ENCODE results near the gene STARD6. TPM values are rescaled to one million over a fixed set of nuclear protein-coding genes. Genes with fewer than 3 reads are reported as not detected.
A peak's percentile ranks its signal among the peaks of the same experiment; 100 is the strongest.

The STARD6 gene
- polyA plus RNA-seq, 1 of the 3 experiments (the other 2 are of a cell fraction): not detected

DNA sequence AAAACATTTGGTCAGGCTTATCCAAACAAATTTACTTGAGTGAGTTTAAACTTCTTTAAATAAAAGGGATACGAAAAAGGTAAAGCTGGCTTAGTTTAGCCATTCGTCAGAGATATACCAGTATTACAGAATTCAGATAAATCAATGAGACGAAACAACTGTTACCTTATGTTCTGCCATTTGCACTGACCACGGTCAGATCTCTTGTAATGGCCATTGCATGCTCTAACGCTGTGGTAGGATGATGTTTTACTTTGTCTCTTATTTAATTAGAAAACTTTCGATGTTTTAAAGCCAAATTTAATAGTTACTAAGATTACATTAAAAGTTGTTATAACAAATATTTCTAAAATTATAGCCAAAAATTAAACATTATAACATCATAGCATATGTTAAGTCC is 1.6 kb upstream of the STARD6 start:
- peaks cover 0 to 13% of the 10 kb centered on the region in 2 experiments for H3K36me3 ChIP-seq (replicated peaks in 1 of 2; ENCODE audit: control insufficient read depth in 1 of 2, insufficient read depth in 2 of 2, low read length in 1 of 2)
- H3K9me3 ChIP-seq: no peaks in the 10 kb centered on the region
- H3K79me2 ChIP-seq (ENCODE audit: insufficient read depth): peaks cover 17% of the 10 kb centered on the region
- peak overlapping the region; percentile 34 to 58; a peak in 2 of 4 replicates for H3K27ac ChIP-seq (ENCODE audit: low read depth in 2 of 2, low read length in 1 of 2)
- H3K4me3 ChIP-seq (ENCODE audit: low read depth in 2 of 2, low read length in 1 of 2): peak overlapping the region; percentile 66 to 84
- H3K9me2 ChIP-seq: no peaks in the 10 kb centered on the region
- ChIA-PET CTCF (no interaction called here), POLR2A (no interaction called here)
- 15% methylated on average over 6 of the region's 6 CpGs for WGBS (ENCODE audit: low lambda C conversion rate)
- no peaks in the 10 kb centered on the region for H3K27me3 ChIP-seq (ENCODE audit: insufficient read depth)
- H3K9ac ChIP-seq: peak overlapping the region; percentile 73
- peak overlapping the region; percentile 98 for H2AFZ ChIP-seq (ENCODE audit: low read depth)
- DNase-seq: no peak
- no peaks in the 10 kb centered on the region for H4K20me1 ChIP-seq (ENCODE audit: insufficient read depth)
- peak overlapping the region; percentile 79 for H3K4me2 ChIP-seq
- H3K4me1 ChIP-seq (ENCODE audit: control insufficient read depth in 1 of 2, insufficient read depth in 2 of 2, low read depth in 1 of 2, low read length in 1 of 2): no peaks in the 10 kb centered on the region; a peak in 2 of 4 replicates
- H3F3A ChIP-seq (replicated peaks; ENCODE audit: insufficient read depth): peaks cover 5% of the 10 kb centered on the region
- TF ChIP-seq TAF1 (IDR thresholded peaks at IDR 0.05; ENCODE audit: borderline replicate concordance, low read depth, low read length) (no peak), EZH2phosphoT487 (IDR thresholded peaks at IDR 0.05; ENCODE audit: borderline replicate concordance, low read depth) (no peak), EP300 (IDR thresholded peaks at IDR 0.05; ENCODE audit: borderline replicate concordance in 1 of 2, low read depth in 1 of 2, low read length in 1 of 2) (no peak), PBX3 (IDR thresholded peaks at IDR 0.05) (no peak), GATA2 (CRISPR knock-in tag; IDR thresholded peaks at IDR 0.05) (no peak), YY1 (IDR thresholded peaks at IDR 0.05; ENCODE audit: low read depth) (peak; percentile 56; the same call in 1 of the 2 replicates), GABPA (IDR thresholded peaks at IDR 0.05; ENCODE audit: low read depth) (no peak), JUND (IDR thresholded peaks at IDR 0.05) (no peak)
- TF ChIP-seq, protein P1, sequence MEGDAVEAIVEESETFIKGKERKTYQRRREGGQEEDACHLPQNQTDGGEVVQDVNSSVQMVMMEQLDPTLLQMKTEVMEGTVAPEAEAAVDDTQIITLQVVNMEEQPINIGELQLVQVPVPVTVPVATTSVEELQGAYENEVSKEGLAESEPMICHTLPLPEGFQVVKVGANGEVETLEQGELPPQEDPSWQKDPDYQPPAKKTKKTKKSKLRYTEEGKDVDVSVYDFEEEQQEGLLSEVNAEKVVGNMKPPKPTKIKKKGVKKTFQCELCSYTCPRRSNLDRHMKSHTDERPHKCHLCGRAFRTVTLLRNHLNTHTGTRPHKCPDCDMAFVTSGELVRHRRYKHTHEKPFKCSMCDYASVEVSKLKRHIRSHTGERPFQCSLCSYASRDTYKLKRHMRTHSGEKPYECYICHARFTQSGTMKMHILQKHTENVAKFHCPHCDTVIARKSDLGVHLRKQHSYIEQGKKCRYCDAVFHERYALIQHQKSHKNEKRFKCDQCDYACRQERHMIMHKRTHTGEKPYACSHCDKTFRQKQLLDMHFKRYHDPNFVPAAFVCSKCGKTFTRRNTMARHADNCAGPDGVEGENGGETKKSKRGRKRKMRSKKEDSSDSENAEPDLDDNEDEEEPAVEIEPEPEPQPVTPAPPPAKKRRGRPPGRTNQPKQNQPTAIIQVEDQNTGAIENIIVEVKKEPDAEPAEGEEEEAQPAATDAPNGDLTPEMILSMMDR (IDR thresholded peaks at IDR 0.05): no peak

DNA sequence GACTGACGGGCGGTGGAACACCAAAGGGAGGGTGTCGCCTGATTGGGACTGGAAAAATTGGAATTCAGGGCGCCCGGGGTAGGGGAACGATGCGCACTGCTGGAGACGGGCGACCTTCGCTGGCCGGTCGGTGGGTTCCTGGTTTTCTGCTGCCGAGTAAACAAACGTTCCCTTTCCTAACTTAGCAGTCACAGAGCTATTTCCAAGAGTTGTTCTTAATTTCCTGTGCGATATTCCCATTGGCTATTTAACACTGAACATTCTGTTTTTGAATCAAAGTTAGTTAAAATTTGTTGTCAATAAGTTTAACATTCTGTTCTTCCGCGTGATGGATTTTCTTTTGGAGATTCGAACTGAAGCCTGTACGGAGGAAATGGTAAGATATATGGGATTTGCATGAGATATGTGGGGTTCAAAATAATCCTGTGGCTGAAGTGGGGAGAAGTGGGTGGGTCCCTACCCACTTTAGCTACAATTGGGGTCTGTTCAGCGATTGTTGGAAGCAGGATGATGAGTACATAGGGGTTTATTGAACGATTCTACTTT is 910 bp upstream of the STARD6 start:
- DNase-seq: peak; percentile 11
- POLR2A ChIA-PET: no interaction called here

More for the DNA sequence above, 910 bp upstream of the STARD6 start:
- peak overlapping the region; percentile 58 to 93; a peak in 3 of 4 replicates for H3K27ac ChIP-seq (ENCODE audit: low read depth in 2 of 2, low read length in 1 of 2)
- no peaks in the 10 kb centered on the region for H4K20me1 ChIP-seq (ENCODE audit: insufficient read depth)
- H3K79me2 ChIP-seq (ENCODE audit: insufficient read depth): peaks cover 17% of the 10 kb centered on the region
- peak overlapping the region; percentile 73 for H3K9ac ChIP-seq
- CTCF ChIA-PET: interaction anchor here (0.7 to 3.5 kb wide), 4 partner anchors 26 to 313 kb away, joined by 3 to 12 read pairs (median 6); no protein-coding TSS in a partner anchor
- peak overlapping the region; percentile 79 for H3K4me2 ChIP-seq
- no peaks in the 10 kb centered on the region; a peak in 2 of 4 replicates for H3K4me1 ChIP-seq (ENCODE audit: control insufficient read depth in 1 of 2, insufficient read depth in 2 of 2, low read depth in 1 of 2, low read length in 1 of 2)
- no peaks in the 10 kb centered on the region for H3K9me2 ChIP-seq
- peak overlapping the region; percentile 66 to 84 for H3K4me3 ChIP-seq (ENCODE audit: low read depth in 2 of 2, low read length in 1 of 2)
- H3K9me3 ChIP-seq: no peaks in the 10 kb centered on the region
- H2AFZ ChIP-seq (ENCODE audit: low read depth): peak overlapping the region; percentile 98
- TF ChIP-seq RXRA (IDR thresholded peaks at IDR 0.05; ENCODE audit: borderline replicate concordance, low read depth) (no peak), TEAD4 (IDR thresholded peaks at IDR 0.05; ENCODE audit: borderline replicate concordance, insufficient read depth) (no peak), IRF3 (IDR thresholded peaks at IDR 0.05; ENCODE audit: low read depth, low read length) (no peak), NFIC (IDR thresholded peaks at IDR 0.05; ENCODE audit: borderline replicate concordance) (no peak), EZH2phosphoT487 (IDR thresholded peaks at IDR 0.05; ENCODE audit: borderline replicate concordance, low read depth) (no peak), RAD21 (IDR thresholded peaks at IDR 0.05; ENCODE audit: low read length) (no peak), CHD2 (IDR thresholded peaks at IDR 0.05; ENCODE audit: low read length, partially characterized antibody) (no peak), NRF1 (IDR thresholded peaks at IDR 0.05; ENCODE audit: low read depth, low read length) (no peak), RCOR1 (IDR thresholded peaks at IDR 0.05; ENCODE audit: low read length) (no peak), EP300 (IDR thresholded peaks at IDR 0.05; ENCODE audit: borderline replicate concordance in 1 of 2, low read depth in 1 of 2, low read length in 1 of 2) (no peak)
- TF ChIP-seq, protein P1 (IDR thresholded peaks at IDR 0.05): no peak
- WGBS (ENCODE audit: low lambda C conversion rate): 2% methylated on average over 21 of the region's 21 CpGs
- H3K36me3 ChIP-seq (replicated peaks in 1 of 2; ENCODE audit: control insufficient read depth in 1 of 2, insufficient read depth in 2 of 2, low read length in 1 of 2): peaks cover 0 to 13% of the 10 kb centered on the region in 2 experiments
- no peaks in the 10 kb centered on the region for H3K27me3 ChIP-seq (ENCODE audit: insufficient read depth)
- H3F3A ChIP-seq (replicated peaks; ENCODE audit: insufficient read depth): peaks cover 5% of the 10 kb centered on the region

All from SK-N-SH (cell line).